Endodermal cell (in vitro differentiated cells): Measurements from ENCODE around the gene GAN. TPM values are rescaled to one million over a fixed set of nuclear protein-coding genes. Genes with fewer than 3 reads are reported as not detected.

ENCODE experiments used
- DNase-seq: peaks from one replicate; pipeline ENCODE4 v3.0.0-alpha.2; 2017
- H3K27ac ChIP-seq: 2 replicates; pipeline ENCODE4 v1.5.1; 2013; ENCODE audit warnings: mild to moderate bottlenecking, low read depth, low read length, moderate library complexity
- H3K27me3 ChIP-seq: 2 replicates; pipeline ENCODE4 v1.6.1; 2013; ENCODE audit warnings: mild to moderate bottlenecking, low read length, moderate library complexity; ENCODE audit not compliant: insufficient read depth, control insufficient read depth, poor library complexity, severe bottlenecking
- H3K36me3 ChIP-seq: 2 replicates; pipeline ENCODE4 v1.7.0; 2013; ENCODE audit warnings: mild to moderate bottlenecking, low read length, moderate library complexity; ENCODE audit not compliant: control insufficient read depth, insufficient read depth
- H3K4me1 ChIP-seq: one replicate; pipeline ENCODE4 v1.7.0; 2013; ENCODE audit warnings: low read length; ENCODE audit not compliant: control insufficient read depth, insufficient read depth
- H3K4me3 ChIP-seq: 2 replicates; pipeline ENCODE4 v1.5.1; 2013; ENCODE audit warnings: mild to moderate bottlenecking, low read length, moderate library complexity
- H3K9ac ChIP-seq: 2 replicates; pipeline ENCODE4 v1.6.1; 2013; ENCODE audit warnings: mild to moderate bottlenecking, low read length, moderate library complexity; ENCODE audit not compliant: poor library complexity, severe bottlenecking; ENCODE audit errors: extremely low read depth
- H3K9me3 ChIP-seq: 2 replicates; pipeline ENCODE4 v1.6.1; 2013; ENCODE audit warnings: mild to moderate bottlenecking, low read length, moderate library complexity; ENCODE audit not compliant: control insufficient read depth
- H3K27ac Mint-ChIP-seq: 2 replicates; pipeline ENCODE4 v1.8.0; 2020; ENCODE audit warnings: mixed read lengths
- H3K27me3 Mint-ChIP-seq: 2 replicates; pipeline ENCODE4 v1.8.0; 2021; ENCODE audit warnings: mild to moderate bottlenecking, mixed read lengths; ENCODE audit not compliant: insufficient read depth
- H3K36me3 Mint-ChIP-seq: 2 replicates; pipeline ENCODE4 v1.8.0; 2020; ENCODE audit warnings: low read depth, mixed read lengths
- H3K4me1 Mint-ChIP-seq: 2 replicates; pipeline ENCODE4 v1.8.0; 2020; ENCODE audit warnings: mixed read lengths
- H3K4me3 Mint-ChIP-seq: 2 replicates; pipeline ENCODE4 v1.8.0; 2020; ENCODE audit warnings: mild to moderate bottlenecking, moderate library complexity, mixed read lengths
- H3K9me3 Mint-ChIP-seq: 2 replicates; pipeline ENCODE4 v1.8.0; 2020; ENCODE audit warnings: mild to moderate bottlenecking, mixed read lengths
- WGBS, 2 experiments: methylation state at CpG; one replicate each; pipeline versions ENCODE4 v1.1.5 to v1.1.7; 2013; ENCODE audit warnings: missing lambda C conversion rate in 2 of 2, mixed read lengths in 1 of 2; ENCODE audit not compliant: insufficient coverage in 1 of 2, insufficient read length in 1 of 2; 5-methylcytosine and 5-hydroxymethylcytosine counted together
- total RNA-seq, 2 donors: library from RNA; stranded (reverse); fragmentation: NEBNext Ultra II Directional in 1 of 2; extraction: Animal tissue kit (Norgen Biotek cat#: 25700) in 1 of 2; gene quantifications; 2 replicates in 1 of 2; 3 replicates in 1 of 2; pipeline ENCODE4 v1.2.1, GENCODE V29; 2021
- TF ChIP-seq, protein P1 (sequence below): fragments of 200-600 bp; sonication (generic); conservative IDR thresholded peaks from 2 replicates; pipeline ENCODE4 v1.5.0; 2021; ENCODE audit warnings: antibody characterized with exemption, mild to moderate bottlenecking

The GAN gene
- total RNA-seq, 2 donors from 2014 or later: 23.4 to 28.9 TPM

DNA sequence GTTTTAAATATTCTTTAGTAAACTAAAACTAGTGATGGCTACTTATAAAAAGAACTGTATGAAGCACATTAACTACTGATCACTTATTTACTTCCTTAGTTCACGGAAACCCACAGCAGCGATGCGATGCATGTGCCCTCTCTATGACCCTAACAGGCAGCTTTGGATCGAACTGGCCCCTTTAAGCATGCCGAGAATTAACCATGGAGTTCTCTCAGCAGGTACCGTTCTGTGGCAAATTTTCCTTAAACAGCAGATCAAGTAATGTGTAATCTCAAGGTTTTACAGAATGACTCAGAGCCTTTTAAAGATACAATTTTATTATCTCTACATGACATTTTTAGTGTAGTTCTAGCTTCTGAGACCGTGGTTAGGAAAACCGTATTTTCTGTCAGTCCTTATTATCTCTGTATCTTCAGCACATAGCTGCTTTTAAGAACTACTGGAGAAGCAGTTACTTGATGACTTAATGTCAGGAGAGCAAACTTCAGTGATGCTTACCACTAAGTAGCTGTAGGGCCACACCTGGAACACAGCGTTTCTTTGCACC lies 43.0 kb downstream of the GAN start:
- DNase-seq: no peak
- no peaks in the 10 kb centered on the region for H3K27me3 ChIP-seq
- no peak overlapping the region for H3K27ac Mint-ChIP-seq
- WGBS, 2 experiments: 93 to 100% methylated on average over 5 to 9 of the region's 9 CpGs
- no peak overlapping the region for H3K4me3 ChIP-seq
- H3K9me3 Mint-ChIP-seq: no peaks in the 10 kb centered on the region
- H3K9me3 ChIP-seq: no peaks in the 10 kb centered on the region
- H3K36me3 Mint-ChIP-seq: peaks cover 44% of the 10 kb centered on the region
- H3K4me3 Mint-ChIP-seq: no peak overlapping the region
- no peak overlapping the region for H3K9ac ChIP-seq
- no peak overlapping the region for H3K27ac ChIP-seq
- peaks cover 75% of the 10 kb centered on the region for H3K36me3 ChIP-seq
- no peaks in the 10 kb centered on the region for H3K4me1 Mint-ChIP-seq
- no peaks in the 10 kb centered on the region for H3K27me3 Mint-ChIP-seq
- no peaks in the 10 kb centered on the region for H3K4me1 ChIP-seq
- TF ChIP-seq, protein P1, sequence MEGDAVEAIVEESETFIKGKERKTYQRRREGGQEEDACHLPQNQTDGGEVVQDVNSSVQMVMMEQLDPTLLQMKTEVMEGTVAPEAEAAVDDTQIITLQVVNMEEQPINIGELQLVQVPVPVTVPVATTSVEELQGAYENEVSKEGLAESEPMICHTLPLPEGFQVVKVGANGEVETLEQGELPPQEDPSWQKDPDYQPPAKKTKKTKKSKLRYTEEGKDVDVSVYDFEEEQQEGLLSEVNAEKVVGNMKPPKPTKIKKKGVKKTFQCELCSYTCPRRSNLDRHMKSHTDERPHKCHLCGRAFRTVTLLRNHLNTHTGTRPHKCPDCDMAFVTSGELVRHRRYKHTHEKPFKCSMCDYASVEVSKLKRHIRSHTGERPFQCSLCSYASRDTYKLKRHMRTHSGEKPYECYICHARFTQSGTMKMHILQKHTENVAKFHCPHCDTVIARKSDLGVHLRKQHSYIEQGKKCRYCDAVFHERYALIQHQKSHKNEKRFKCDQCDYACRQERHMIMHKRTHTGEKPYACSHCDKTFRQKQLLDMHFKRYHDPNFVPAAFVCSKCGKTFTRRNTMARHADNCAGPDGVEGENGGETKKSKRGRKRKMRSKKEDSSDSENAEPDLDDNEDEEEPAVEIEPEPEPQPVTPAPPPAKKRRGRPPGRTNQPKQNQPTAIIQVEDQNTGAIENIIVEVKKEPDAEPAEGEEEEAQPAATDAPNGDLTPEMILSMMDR: no peak

DNA sequence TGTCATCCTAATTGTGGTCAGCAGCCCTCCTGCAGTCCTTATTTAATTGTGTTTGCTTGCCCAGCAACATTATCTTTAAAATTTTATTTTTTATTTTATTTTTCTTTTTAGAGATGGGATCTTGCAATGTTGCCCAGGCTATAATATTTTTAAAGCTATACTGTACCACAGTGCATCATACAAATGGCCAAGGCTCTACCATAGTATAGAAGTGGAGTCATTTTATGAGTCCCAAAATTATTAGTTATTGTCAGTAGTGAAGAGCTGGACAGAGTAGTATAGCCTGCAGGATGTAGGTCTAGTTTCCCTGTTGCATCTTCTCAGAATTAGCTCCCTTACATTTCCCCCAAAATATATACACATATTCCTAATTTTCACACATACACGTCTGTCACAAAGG lies 44.1 kb downstream of the GAN start:
- DNase-seq: no peak
- Histone ChIP-seq H3K27me3 (no peaks in the 10 kb centered on the region), H3K4me3 (no peak overlapping the region), H3K9ac (no peak overlapping the region), H3K27ac (no peak overlapping the region), H3K4me1 (no peaks in the 10 kb centered on the region), H3K36me3 (peaks cover 77% of the 10 kb centered on the region), H3K9me3 (no peaks in the 10 kb centered on the region)
- peaks cover 52% of the 10 kb centered on the region for H3K36me3 Mint-ChIP-seq
- H3K27me3 Mint-ChIP-seq: no peaks in the 10 kb centered on the region
- TF ChIP-seq, protein P1: no peak
- H3K9me3 Mint-ChIP-seq: no peaks in the 10 kb centered on the region
- H3K4me3 Mint-ChIP-seq: no peak overlapping the region
- no peak overlapping the region for H3K27ac Mint-ChIP-seq
- WGBS, 2 experiments: 75% methylated on average over 1 of the region's 1 CpG; no CpG with 5 or more reads in 1 of the 2 experiments
- no peaks in the 10 kb centered on the region for H3K4me1 Mint-ChIP-seq

DNA sequence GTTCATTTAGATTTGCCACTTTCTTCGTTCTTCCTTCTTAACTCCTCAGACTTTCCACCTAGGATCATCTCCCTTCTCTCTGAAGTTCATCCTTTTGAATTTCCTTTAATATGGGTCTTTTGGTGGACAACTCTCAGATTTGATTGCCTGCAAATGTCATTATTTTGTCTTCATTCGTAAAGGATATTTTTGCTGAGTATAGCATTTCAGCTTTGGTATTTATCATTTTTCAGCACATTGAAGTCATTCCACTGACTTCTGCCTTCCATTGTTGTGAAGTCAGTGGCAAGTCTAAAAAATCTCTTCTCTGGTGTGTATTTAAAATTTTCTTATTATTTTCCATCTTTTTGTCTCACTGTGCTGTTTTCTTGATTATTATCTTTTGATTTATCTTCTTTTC lies 45.4 kb downstream of the GAN start:
- Histone ChIP-seq H3K4me1 (no peaks in the 10 kb centered on the region), H3K27ac (no peak overlapping the region), H3K9me3 (no peaks in the 10 kb centered on the region), H3K36me3 (peaks cover 74% of the 10 kb centered on the region), H3K9ac (no peak overlapping the region), H3K4me3 (no peak overlapping the region), H3K27me3 (no peaks in the 10 kb centered on the region)
- Mint-ChIP-seq H3K27me3 (no peaks in the 10 kb centered on the region), H3K9me3 (no peaks in the 10 kb centered on the region), H3K27ac (no peak overlapping the region), H3K4me1 (no peaks in the 10 kb centered on the region), H3K36me3 (peaks cover 60% of the 10 kb centered on the region), H3K4me3 (no peak overlapping the region)
- WGBS, 2 experiments: 94 to 100% methylated on average over 1 of the region's 2 CpGs
- DNase-seq: no peak
- TF ChIP-seq, protein P1: no peak
